Islet precursor cell (in vitro differentiated cells): ENCODE results near the gene FER.
"Not testable (repeated sequence)": the region's sequence is repeated elsewhere in the genome, so short reads cannot be mapped to it uniquely, and the experiment has no call there.

Source experiments
- DNase-seq: peaks from one replicate; pipeline ENCODE4 v3.0.0-alpha.2; 2018

Gene FER

DNA sequence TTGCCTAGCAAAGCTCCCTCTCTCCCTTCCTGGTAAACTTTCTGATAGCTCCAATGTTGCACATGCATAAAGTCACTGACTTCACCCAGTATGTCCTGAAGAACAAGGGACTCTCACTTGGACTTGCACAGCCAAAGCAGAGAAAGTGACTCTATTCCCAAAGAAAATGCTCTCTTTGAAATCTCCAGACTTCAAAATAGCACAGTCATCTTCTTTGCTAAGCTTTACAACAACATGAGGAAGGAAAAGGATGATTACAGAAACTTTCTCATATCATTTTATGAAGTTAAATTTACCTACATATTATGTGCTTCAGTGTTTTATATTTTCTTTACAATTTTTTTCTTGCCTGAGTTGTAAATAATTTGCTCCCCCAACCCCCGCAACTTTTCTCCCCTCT is 397.4 kb downstream of the FER start:
- DNase-seq: no peak

DNA sequence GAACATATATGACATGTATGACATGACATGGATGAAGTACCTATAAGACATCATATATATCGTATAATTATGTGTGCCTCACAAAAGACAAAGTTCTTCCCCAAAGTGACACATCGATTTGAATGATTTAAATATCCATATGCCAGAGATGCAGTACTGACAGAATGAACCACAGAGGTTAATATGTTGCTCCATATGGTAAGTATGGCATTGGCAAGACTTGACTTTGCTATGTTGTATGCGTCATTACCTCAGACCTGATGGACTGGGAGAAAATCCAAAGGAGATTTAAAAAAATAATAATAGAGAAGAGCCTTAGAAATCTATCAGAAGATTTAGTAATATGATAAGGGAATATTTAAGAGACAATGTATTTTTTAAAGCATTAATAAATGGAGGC is 398.9 kb downstream of the FER start:
- DNase-seq: no peak

DNA sequence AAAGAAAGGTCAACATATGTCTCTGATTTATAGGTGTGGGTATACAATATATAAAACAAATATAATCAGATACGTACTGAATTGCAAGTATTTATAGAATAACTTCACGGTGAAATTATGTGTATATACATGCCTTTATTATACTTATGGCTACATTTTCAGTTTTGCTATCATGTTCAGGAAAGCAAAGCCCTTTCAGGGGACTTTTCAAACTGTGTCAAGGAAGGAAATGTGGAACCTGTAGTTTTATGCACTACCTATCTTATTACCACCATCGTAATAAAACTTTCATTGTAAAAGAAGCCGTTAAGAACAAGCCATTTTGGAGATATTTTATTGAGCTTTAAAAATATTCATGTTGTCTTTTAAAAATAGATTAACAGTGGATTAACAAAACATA is 404.9 kb downstream of the FER start:
- DNase-seq: no peak

DNA sequence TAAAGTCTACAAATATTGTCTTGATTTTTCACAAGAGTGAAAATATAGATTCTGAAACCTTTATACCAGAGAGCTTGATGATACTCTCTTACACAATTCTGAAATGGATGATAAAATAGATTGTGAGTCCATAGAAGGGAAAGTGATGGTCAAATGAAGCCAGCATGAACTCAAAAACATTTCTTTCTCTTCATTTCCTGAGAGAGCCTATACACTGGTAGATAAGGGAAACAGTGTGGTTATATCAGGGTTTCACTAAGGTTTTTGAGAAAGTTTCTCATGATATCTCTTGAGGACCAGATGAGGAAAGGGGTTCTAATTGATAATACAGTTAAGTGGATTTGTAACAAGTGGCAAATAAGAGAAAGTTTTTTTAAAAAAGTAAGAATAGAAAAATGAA is 407.9 kb downstream of the FER start:
- no peak for DNase-seq

DNA sequence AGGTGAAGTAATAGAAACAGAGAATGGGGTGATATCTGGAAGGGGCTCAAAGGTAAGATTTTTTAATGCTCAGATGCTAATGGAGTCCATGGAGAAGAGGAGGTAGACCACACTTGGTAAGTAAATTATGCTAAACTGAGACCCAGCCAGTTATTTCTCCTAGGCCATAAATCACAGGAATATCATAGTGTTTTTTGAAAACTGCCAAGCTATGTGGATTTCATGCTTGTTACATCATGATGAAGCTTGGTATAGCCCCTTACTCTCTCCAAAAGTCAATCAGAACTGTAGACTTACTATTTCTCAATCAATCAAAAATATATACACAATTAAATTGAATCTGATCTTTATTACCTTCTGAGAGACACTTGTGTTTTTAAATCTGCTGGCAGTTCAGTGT is 409.2 kb downstream of the FER start:
- DNase-seq: no peak

DNA sequence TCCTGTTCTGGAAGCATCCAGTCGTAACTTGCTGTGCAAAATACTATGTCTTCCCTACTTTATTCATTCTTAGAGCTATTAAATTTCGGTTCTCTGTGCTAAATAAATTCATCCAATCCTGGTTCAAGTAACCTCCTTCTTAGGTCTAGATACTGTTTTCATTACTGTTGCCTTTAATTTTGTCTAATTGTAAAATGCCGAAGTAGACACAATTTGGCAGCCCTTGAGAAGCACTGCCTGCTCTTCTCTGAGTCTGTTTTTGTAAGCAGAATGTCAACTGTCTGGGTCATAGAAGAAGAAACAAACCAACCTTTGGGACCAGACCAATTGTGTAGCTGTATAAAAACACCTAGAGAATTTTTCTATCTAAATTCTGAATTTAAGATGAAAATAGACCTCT is 412.8 kb downstream of the FER start:
- DNase-seq: no peak

DNA sequence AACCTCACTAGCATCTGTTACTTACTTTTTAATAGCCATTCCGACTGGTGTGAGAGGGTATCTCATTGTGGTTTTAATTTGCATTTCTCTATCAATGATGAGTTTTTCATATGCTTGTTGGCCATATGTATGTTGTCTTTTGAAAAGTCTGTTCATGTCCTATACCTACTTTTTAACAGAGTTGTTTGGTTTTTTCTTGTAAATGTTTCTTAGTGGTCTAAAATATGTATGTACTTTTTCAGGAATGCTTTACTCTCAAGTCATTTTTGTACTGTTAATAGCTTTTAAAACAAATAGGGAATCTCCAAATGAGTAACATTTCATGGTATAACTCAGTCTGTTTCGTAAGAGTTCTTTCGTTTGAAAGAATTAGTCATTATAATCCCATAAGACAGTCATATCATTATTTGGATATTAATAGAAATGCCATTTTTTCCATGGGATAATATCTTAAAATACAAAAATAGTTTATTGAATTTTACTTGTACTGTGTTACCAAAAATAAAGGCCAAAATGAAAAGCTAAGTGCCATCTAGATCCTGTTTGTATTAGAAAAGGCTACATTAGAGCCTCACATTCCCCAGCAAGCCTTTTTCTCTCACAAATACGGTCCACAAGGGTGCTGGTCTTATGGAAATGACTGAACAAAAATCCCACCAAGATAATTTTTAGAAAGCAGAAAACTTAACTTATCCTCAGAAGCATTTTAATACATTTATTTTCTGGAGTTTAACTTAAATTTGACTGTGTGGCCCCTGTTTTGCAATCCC is 414.4 kb downstream of the FER start:
- no peak for DNase-seq

DNA sequence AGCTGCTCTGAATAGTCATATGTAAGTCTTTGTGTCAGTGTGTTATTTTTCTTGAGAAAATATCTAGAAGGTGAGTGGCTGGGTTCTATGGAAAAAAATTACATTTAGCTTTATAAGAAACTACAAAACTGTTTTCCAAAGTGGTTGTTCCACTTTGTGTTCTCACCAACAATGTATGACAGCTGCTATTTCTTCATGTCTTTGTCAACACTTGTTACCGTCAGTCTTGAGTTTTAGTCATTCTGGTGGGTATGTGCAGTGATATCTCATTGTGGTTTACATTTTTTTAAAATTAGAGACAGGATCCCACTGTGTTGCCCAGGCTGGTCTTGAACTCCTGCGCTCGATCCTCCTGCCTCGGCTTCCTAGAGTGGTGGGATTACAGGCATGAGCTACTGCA is 415.6 kb downstream of the FER start:
- no peak for DNase-seq

DNA sequence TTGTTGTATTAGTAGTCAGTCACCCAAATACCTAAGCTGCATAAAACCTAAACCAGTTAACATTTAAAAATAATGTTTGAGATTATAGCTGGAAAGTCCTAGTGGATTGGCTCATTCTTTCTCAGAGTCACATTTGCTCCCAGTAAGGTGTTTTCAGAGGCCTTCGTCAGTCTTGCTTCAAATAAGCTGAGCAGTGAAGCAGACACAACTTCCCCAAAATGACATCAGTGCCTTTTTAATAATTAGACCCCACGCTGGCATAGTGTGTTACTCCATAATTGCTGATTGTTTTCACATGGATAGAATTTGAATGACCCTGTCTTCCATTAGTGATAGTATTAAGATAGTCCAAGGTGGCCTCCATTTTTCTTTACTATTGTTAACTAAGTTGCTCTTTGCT is 416.3 kb downstream of the FER start:
- no peak for DNase-seq

DNA sequence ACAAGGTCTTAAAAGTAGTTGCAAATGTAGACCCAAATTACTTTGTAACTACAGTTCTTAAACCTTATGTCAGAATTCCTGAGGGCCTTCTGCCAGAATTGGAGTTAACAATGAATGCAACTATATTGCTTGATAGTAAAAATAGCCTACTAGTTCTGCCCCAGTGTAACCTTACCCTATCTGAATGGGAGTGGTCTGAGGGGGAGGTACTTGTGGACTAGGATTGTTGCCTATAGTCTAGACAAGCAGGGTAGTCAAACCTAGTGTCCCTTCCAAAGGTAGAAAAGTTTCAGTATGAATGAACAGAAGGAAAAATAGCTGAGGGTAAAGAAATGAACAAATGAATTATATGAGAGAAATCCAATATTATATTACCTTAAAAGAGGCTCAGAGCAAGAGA is 419.9 kb downstream of the FER start:
- no peak for DNase-seq

DNA sequence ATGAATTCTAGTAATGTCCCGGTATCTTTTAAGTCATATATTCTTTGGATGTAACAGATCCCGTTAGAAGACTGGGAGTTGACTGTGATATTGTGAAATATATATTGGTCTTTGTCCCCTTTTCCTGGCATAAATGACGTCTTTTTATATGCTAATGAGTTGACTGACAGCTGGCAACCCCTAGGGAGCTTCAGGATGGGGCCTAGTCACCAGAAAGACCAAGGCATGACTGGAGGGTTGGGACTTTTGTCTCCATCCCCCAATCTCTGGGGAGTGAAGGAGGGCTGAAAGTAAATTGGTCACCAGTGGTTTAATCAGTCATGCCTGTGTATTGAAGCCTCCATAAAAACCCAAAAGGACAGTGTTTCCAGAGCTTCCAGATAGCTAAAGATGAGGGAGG is 420.5 kb downstream of the FER start:
- no peak for DNase-seq

DNA sequence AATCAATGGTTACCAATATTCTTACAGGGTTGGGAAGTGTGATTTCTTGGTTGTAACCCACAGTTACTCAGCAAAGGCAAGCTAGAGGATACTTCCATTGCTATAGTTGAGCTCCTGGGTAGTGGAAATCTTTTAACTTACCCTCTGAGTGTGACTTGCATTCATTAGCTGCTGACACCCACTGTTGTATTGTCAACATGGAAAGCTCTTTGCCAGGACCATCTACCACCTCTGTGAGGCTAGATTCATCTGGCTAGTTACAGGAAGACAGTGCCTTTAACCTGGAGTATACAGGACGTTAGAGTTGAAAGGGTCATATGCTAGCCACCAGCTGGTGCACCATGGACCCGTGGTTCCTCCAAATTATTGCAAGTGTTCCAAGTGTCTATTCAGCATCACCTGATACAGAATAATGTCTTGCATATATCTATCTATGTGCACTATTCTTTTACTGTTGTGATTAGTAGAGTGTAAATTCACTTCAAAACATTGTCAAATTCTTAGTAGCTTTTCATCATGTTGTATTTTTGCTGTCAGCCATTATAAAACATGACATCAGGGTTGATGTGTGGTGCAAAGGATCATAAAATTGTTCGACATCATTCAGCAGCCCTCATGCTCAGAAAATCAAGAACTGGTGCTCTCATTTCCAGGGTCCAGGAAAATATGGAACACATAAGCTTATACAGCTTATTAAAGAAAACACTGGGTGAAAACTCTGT is 423.1 kb downstream of the FER start:
- DNase-seq: no peak

DNA sequence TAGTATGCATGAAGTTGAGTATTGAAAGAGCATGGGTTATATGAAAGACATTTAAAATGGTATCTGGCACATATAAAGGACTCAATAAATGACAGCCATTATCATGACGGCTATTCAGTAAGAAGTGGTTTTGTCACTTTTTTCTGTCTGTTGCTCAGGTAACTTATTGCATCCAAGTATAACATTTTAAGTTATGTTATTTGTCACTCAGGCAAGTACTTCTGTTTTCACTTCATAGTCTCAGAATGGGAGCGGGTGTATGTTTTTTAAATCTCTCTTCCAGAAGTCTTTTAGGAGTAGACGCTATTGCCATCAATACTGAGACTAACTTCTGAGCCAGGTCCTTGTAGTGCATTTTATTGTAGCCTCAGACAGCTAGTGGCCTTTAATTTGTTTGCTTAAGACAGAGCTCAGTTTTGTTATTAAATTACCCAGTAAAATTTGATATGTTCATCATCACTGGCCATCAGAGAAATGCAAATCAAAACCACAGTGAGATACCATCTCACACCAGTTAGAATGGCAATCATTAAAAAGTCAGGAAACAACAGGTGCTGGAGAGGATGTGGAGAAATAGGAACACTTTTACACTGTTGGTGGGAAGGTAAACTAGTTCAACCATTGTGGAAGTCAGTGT is 423.9 kb downstream of the FER start:
- not testable (repeated sequence) for DNase-seq

DNA sequence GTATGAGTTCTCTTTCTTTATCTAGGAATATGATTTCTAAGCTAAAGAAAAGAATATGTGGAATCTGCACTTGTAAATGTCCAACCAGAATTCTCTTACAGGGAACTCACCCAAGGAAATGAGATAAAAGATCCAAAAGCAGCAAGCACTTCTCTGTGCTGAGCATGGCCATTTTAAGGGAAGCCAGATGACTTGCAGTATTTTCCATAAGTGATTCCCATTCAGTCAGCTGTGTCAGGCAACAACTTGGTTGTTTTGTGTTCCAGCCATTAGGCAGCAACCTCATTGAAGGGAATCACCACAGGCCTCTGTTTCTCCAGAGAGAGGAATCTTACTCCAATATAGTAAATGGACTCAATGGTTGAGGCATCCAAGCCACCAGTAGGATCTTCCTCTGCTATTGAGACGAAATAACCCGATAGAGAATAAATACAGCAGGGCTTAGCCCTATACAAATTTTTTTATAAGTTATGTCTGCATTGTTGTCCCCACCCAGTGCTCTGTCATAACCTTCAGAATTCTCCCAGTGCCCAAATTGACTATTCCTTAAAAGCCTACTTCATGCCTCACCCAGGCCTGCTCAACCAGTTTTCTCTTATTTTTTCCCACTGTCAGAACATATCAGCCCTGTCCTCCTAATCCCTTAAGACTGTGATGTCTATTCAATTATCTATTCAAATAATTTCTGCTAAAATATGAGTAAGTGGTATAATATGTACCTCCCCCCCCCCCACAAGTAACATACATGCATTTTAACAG is 425.5 kb downstream of the FER start:
- DNase-seq: no peak

DNA sequence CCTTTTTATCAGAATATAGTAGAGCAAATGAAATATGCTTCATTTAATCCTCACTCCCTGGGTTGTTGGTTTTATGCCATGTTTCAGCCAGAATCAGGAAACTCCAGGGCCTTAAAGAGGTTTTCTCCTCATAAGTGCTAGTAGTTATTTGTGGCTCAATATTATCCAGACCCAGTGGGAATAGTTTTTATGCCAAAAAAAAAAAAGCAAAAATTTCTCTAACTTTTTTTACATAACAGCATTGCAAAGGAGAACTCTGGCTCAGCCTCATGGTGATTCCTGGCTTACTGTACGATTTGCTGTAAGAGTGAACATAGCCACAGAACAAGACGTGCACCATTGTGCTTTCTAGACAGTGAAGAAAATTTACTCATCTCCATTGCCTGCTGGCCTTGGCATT is 429.5 kb downstream of the FER start:
- DNase-seq: no peak

DNA sequence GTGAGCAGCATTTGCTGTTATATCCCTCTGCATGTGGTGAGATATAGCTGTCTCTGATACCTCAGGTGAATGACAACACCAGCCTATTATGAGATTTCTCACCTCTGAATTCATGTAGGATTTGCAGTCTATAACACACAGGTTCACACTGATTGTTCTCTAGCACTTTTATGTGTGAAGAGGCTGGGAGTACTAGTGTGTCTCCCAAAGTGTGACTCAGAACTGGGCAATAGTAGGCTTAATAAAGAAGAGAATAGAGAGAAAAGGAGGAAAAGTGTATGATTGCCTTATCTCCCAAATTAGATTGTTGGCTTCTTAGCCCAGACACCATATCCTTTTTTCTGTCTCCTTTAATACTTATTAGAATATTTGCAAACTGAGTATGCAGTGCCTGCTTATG is 430.1 kb downstream of the FER start:
- DNase-seq: no peak

DNA sequence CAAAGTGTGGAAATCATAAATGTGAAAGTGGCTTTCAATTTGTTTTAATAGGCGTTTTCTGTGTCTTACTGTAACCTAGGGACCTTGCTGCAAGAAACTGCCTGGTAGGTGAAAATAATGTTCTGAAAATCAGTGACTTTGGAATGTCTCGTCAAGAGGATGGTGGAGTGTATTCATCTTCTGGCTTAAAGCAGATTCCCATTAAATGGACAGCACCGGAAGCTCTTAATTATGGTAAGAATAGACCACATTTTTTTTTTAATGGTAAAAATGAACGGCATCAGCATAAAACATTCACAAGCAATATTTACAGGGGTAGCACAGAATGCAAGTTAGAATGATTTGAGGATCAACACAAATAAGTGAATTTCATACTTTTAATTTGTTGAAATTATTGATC is 433.0 kb downstream of the FER start:
- no peak for DNase-seq

DNA sequence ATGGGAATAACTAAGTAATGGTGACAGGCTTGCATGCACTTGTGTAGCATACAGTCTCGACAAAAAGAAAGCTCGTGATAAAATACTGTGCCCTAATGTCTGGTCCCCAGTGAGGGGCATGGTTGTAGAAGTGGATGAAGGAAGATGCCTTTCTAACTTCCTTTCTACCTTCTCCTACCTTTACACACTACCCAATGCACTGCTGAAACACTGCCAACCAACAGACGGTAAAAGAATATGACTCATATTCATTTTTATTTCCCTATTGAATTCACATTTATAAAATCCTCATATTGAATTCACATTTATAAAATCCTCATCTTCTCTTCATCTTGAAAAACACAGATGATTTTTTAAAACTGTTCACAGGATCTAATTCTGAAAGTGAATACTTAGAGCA is 439.1 kb downstream of the FER start:
- DNase-seq: no peak

DNA sequence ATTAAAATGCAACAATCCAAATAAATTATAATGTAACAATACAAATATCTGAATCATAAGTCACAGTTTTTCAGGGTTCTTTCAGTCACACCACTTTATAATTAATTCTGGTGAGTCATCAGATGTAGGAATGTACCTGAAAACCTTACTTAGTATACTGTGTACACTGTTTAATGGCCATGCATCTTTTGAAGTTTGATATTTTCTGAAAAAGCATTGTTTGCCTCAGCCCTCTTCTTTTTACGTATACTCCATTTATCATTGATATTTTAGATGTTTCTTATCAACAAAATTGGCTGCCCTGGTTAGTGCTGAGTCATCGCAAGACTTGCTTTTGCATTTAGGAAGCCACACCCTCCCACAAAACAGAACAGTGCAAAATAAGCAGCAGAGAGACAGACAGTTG is 443.5 kb downstream of the FER start:
- DNase-seq: no peak

DNA sequence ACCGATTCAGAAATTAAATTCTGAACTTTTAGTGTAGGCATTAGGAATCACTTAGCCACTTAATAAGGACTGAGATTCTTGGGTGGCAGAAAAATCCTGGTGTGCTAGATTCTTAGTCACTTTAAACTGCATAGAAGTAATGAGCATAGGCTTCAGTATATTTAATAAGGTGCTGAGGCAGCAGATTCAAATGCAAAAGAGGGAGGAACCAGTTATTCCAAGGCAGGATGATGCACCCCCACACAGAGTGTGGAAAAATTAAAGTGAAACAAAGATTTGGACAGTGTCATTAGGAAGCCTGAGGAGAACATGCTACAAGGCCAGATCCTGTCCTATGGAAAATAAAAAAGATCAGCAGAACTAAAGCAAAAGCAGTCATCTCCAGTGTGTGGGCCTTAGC is 444.3 kb downstream of the FER start:
- no peak for DNase-seq

DNA sequence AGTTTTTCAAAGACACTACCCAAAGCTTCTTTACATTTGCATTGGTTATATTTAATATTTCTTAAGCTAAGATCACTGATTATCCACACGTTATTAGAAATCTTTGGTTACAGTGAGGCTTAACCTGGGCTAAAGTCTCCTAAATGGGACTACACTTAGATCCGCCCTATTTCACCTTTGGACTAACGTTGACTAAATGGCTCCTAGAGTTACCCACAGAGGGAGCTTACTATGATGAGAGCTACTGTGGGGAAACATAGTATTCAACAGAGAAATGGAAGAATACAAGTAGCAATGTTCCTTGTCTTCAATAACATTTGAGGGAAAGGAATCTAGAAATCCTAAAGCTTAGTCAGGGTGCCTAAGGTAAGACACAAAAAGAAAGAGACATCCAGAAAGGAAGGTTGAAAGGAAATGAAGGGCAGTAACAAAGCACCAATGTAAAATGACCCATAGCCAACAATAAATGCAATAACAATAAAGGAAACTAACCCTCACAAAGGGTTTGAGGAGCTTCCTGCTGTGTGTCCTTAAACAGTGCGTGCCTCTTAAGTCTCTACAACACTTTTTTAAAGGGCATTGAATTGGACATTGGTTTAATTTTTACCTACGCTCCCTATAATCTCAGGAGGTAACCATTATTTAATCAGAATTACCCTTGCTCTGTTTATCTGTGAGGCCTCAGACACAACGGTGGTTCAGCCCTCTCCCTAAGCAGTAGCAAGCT is 445.0 kb downstream of the FER start:
- no peak for DNase-seq

DNA sequence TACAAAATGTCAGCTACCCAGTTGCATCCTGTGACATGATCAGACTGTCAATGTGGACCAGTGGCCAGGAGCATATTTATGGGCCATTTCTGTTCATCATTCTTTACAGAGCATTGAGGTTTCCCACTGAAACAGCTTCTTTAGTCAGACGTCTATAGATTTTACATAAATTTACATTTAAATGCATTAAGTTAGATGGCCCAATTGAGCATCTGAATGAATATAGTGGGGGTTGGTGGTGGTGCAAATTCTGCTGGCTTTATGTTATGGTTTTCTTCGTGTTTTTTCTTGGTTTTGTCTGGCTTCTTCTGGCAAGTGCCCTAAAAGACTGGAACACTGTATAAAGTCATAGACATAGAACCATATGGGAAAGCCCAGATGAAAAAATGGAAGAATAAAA is 448.0 kb downstream of the FER start:
- no peak for DNase-seq
